Fibroblast of skin of left biceps (primary cell): ENCODE data around the gene SERHL2.
"Not testable (repeated sequence)": the region's sequence is repeated elsewhere in the genome, so short reads cannot be mapped to it uniquely, and the experiment has no call there.

ENCODE experiments used
- DNase-seq, 2 experiments: peaks; one replicate each; pipeline ENCODE4 v3.0.0-alpha.2; 2013; ENCODE audit warnings: low read depth in 2 of 2

SERHL2 gene

DNA sequence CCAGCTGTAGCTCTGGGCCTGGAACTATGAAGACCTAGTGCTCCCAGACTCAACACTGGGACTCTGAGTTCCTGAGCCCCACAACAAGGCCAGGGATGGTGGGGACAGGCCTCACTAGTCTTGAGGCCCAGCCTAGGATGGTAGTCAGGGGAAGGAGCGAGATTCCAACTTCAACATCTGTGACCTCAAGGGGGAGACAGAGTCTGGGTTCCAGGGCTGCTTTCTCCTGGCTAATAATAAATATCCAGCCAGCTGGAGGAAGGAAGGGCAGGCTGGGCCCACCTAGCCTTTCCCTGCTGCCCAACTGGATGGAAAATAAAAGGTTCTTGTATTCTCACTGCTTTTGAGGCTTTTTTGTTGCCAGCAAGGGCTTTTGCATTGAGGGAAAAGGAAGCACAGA is 20.3 kb downstream of the SERHL2 start:
- DNase-seq: not testable (repeated sequence)

DNA sequence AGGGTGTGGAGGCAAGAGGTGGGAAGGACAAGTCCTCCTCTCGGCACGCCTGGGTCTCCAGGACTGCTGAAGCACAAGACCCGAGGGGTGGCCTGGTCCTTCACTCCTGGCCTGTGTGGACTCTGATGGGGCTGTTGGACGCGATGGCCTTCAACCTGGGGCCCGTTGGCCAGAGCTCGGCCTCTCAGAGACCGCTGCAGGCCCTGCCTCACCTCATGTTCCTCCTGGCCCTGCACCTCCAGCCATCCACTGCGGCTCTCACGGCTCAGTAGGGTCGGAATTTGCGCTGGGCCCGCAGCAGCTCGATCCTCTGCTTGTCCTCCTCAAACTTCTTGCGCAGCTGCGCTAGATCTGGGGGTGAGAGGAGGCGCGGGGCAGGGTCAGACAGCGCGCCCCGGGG is 20.7 kb downstream of the SERHL2 start:
- not testable (repeated sequence) for DNase-seq

DNA sequence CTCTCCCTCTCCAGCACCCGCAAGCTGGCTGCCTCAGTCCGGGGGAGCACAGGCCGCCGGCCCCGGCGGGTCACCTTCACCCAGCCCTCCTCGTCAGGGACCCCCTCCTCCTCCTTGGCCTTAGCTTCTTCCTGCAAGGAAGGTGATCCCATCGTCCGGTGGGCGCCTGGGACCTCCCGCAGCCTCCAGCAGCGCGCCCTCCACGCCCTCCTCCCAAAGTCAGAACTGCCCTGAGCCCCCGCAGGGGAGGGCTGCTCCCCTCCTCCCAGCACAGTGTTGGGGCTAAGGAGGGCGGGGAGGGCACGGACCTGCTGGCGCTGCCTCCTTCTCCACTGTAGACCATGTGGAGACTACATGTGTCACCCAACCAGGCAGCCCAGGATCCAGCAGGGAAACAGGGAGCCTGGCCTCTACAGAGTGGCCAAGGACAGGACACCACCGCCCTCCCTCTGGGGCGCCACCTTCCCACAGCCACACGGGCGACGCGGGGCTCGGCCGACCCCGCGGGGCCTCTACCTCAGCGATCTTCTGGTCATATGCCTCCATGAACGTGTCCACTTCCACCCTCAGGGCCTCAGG is 22.3 kb downstream of the SERHL2 start:
- not testable (repeated sequence) for DNase-seq

DNA sequence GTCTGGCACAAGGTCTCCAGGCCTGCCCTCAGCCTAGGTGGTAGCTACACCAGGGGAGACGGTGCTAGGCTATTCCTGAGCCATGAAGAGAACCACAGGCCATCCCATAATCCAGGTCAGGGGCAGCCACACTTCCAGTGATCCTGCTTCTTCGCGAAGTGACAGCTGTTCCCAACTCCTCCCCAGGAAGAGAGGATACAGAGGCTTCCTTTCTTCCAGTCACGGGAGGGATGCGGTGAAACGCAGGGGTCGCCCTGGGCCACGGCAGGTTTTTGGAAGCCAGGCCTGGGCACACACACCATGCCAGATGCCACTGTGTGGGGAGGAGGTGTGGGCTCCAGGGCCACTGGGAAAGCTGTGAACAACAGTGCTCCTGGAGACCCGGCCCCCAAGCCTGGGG is 23.4 kb downstream of the SERHL2 start:
- DNase-seq: not testable (repeated sequence)

DNA sequence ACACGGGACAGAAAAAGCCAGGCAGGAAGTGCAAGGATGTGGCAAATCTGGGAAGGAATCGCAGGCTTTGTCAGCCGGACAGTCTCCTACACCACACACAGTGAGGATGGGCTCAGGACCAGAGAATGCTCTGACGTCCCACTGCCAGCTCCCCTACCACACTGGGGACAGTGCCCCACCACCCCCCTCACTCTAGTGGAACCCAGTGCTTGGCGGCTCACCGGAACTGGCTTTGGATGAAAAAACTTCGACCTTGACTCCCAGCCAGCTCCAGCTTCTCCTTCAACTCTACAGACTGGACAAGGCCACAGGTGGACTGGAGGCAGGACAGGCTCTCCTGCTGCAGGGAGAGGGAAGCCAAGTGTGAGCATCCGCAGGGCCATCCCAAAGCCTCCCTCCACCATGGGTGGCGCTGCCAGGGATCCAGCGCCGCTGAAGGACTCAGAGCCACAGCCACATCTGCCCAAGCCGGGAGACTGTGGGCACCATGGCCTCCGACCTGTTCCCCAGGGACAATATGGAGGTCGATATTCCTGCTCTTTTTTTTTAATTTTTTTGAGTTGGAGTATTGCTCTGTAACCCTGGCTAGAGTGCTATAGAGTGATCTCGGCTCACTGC is 24.0 kb downstream of the SERHL2 start:
- no peak for DNase-seq

DNA sequence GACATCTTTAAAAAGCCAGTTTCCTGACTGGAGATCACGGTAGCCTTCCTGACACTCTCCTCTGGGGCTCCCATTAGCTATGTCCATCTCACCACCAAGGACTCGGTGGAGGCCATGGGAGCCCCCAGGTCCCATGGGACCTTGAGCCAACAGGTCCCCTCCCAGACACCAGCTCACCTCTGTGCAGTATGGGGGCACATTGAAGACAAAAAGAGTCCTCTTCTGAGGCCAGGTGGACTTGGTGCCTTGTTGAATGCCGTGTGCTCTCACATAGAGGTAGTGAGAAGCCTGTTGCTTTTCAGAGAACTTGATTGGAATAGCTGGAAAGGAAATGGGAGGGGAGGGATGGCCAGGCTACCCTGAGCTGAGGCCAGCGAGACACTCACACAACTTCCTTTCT is 26.3 kb downstream of the SERHL2 start:
- DNase-seq: not testable (repeated sequence)

DNA sequence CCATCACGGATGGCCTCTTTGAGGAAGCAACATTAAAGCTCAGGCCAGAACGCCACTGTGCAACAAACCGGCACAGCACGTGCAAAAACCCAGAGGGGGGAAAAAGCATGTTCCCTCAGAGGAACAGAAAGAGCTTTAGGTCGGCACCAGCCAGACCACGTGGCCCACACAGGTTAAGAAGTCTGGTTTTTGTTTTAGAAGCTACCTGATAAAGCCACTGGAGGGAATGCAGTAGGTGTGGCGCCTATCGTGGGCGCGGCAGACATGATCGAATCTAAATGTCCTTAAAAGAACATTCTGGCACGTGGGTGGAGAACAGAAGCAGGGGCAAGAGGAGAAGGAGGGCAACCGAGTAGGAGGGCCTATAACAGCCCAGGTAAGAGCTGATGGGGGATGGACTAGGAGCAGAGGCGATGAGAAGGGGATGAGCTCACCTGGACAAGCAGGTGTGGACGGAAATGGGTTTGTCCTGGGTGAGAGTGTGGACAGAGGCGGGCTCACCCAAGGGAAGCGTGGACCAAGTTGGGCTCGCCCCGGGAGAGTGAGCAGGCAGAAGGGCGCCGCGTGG is 27.5 kb downstream of the SERHL2 start:
- DNase-seq: not testable (repeated sequence)

DNA sequence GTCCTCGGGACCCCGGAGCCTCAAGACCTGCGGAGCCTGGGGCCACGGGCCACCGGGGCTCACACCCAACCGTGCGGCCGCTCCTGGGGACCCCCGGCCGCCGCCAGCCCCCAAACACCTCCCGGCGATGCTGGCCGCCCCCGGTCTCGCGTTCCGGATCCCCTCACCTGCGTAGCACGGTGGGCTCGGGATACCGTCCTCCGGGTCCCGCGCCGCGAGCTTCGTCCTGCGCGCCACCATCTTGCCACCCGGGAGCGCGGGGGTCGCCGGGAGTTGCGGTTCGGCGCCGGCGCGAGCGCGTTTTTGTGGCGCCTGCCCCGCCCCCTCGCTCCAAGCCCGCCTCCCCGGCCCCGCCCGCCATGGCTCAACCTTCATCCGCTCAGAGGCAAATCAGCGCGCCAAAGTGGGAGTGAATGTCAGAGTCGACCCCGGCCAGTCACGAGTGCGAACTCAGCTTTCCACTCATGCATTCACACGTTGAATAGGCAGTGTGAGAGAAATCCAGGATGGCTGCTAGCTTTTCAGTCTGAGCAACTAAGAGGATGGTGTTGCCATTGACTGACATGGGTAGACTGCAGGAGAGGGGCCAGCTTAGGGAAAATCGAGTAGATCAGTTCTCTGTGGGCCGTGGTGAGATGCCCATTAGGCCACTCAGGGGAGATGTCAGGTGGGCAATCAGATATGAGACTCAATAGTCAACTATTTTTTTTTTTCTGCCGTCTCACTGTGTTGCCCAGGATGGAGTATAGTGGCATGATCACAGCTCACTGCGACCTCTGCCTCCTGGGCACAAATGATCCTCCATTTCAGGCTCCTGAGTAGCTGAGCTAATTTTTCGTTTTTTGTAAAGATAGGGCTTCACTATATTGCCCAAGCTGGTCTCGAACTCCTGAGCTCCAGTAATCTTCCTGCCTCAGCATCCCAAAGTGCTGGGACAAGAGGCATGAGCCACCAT is 28.3 kb downstream of the SERHL2 start:
- peak; percentile 13 to 15 for DNase-seq

DNA sequence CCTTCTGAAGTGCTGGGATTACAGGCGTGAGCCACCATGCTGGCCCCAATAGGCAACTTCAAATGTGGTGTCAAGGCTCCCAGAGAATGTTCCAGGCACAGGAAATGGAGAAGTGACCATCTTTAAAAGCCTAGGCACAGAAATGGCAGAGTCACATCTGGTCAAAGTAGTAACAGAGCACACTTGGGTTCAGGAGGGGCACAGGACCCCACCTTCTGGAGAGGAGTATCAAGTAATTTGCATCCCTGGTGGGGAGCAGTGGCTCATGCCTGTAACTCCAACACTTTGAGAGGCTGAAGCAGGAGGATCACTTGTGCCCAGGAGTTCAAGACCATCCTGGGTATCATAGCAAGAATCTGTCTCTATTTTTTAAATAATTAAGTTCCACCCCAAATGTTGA is 29.2 kb downstream of the SERHL2 start:
- no peak for DNase-seq

DNA sequence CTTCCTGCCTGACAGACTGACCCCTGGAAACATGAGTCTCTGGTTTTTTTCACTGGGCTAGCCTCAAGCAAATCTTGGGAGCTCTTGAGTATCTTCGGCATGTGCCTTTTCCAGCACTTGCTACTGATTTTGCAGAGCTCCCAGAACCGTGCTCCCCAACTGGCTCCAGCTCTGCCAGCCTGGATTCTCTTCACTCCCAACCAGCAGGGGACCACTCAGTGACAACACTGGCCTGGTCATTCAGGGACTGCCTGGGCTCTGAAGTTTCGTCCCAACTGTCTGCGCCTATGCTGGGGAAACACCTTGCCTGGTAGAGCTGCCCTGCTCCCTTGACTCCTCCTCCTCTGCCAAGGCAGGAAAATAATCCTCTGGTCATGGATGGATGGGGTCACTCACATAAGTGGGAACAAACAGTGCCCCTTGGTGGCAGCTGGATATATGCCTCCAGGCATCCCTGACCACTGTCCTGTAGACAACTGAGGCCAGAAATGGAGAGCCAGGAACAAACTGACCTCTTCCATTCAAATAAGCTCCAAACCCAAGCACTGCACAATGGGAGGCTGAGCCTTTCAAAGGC is 30.7 kb downstream of the SERHL2 start:
- DNase-seq: no peak

DNA sequence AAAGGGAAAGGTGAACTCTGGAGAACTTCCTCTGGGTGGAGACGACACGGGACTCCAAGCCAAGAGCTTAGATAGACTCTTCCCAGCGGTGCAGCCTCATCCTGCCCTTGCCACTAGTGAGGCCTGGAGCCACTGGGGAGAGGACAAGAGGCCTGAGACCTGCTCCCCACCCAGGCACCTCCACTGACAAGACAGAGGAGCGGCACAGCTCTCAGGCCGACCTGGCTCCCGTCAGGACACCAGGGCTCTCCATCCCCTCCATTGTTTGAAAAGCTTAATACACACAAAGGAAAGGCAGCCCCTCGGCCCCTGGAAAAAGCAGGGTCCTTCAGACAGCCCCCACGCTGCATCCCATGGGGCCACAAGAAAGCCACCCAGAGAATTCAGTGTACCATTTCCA is 31.3 kb downstream of the SERHL2 start:
- no peak for DNase-seq

DNA sequence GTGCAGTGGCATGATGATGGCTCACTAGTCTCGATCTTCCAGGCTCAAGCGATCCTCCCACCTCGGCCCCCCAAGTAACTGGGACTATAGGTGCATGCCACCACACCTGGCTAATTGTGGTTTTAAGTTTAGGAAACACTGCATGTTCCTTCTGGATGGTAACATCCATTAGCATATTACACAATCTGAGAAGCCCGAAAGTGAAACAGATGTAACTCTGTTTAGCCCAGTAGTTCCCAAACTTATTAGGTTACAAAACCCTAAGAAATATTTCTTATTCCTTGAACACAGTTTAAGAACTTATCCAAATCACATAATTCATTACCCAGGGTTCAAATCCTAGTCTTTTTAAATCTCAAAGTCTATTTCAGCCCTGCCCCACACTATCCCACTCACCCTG is 32.6 kb downstream of the SERHL2 start:
- no peak for DNase-seq

DNA sequence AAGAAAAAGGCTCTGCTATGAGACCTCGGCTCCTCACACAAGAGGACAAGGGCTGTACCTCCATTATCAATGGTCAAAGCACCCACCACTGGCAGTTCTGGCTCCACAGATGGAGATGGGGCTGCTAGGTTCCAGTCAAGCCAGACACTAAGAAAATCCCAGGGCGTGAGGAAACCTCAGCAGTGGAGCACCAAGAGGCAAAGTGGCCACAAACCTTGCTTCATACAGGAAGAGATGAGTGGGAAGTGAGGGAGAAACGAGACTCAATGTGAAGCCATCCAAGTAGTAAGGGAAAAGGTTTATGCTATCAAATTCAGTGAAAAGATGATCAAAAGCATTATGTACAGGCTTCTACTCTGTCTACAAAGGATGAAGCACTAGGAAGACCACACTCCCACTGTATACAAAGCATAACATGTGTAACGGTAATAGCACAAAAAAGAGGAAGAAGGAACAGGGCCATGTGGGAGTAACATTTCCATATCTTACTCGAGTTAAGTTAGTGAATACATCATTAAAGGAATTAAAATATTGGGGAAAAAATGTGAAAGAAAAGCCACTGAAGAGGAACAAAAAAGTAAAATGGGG is 33.9 kb downstream of the SERHL2 start:
- DNase-seq: no peak

DNA sequence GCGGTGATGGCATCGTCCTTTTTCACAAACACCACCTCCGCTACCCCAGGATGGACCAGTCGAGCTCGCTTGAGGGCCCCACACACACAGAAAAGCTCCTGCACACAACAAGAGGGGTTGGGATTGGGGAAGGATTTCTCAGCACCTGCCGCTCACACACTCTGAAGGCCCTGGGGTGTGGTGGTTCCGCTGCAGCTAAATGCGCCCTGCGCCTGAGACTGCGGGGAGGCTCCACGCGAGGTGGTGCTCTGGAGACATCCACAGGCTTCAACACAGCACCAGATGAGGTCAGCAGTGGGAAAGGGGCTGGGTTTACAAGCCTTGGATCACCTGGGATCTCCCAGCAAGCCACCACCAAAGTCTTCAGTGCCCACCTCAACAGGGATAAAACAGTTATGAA is 38.2 kb downstream of the SERHL2 start:
- no peak for DNase-seq

DNA sequence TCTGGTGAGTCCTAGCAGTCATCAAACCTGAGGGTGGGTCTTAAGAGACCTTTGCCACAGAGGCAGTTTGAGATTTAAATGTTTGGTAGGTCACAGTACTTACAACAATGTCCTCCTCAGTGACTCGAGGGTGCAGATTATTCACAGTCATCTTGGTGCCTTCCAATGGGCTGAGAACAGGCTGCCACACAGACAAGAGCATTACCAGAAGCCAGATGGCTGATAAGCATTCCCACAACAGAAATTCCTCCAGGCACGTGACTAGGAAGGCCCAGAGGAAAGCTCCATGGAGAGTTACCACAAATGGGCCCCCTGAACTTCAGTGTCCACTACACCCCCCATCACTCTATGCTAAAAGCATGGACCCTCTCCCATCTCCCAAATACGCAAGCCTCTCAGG is 41.7 kb downstream of the SERHL2 start:
- no peak for DNase-seq

DNA sequence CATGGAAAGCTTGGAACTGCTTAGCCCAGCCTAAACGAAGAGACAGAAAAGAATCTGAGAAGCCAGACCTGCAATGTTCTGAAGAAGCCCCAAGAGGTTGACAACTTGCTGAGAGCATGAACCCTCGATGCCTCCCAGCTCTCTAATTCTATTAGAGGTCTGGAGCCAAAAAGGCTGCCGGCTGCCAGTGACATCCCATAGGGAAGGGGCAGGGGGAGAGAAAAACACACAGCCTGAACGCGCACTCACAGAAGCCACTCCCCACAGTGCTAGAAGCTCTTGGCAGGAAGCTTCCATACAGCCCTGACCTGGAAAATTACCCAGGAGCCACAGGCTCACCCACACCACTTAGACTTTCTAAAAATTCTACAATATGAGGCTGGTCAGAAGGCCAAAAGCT is 42.6 kb downstream of the SERHL2 start:
- no peak for DNase-seq

DNA sequence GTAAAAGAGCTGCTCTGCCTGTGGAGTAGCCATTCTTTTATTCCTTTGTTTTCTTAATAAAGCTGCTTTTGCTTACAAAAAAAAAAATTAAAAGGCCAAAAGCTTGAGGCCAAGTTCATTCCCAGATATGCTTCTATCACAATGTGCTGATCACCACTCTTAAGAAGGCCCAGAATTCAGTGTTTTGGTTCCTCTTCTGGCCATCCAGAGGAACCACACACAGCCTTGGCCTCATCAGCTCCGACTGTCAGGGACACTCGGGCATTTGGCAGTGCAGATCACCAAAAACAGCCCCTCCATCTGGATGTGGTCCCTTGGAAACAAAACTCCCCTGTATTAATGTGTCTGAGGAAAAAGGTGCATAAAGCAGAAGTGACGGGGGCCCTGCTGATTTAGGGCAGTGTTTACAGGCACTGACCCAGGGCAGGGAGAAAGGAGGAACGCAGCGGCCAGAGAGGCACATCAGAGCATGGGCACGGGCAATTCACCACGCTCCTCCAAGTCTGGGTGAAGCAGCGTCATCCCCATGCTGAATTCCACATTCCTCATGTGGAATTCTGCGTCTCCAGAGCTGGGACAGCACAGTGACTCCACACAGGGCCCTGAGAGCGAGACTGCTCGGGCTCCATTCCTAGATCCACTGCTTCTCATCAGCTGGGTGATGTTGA is 43.2 kb downstream of the SERHL2 start:
- DNase-seq: no peak

DNA sequence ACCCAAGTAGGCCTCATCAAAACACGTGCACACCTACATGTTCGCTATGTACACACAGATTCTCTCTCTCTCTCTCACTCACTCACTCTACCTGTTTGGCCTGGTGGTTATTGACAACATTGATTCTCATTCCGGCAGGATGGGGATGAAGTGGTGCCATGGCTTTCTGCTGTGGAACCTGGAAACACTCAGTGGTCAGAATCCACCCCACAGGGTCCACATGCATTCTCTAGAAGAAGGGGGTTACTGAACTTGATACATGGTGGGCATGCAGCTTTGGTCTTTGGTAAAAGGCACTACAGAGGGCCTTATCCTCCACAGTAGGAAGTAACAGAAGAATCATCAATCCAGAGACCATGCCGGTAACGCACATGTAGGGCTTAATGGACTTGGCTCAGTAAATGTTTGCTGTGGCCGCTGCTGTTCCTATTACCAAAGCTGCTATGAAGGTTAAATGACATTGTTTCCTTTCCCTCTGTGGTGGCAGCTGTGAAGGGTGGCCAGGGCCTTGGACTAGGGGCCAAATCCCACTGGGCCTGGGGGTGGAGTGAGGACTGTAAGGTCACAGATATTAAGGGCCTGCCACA is 48.2 kb downstream of the SERHL2 start:
- DNase-seq: no peak

DNA sequence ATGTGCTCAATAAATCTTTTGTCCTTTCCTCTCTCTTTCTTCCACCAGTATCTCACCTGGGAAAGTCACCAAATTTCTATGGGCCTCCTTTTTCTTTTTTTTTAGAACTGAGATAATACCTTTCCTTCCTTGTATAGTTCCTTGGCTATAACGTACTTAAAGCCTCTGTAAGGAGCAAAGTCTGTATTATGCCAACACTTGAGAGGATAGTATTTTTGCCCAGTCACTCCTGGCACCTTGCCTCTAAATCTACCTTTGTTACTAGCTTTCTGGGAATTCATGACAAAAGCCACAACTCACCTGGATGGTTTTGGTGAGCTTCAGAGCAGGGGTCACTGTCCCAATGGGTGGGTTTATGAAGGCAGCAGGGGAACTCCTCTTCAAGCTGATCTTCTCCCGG is 48.7 kb downstream of the SERHL2 start:
- DNase-seq: no peak

DNA sequence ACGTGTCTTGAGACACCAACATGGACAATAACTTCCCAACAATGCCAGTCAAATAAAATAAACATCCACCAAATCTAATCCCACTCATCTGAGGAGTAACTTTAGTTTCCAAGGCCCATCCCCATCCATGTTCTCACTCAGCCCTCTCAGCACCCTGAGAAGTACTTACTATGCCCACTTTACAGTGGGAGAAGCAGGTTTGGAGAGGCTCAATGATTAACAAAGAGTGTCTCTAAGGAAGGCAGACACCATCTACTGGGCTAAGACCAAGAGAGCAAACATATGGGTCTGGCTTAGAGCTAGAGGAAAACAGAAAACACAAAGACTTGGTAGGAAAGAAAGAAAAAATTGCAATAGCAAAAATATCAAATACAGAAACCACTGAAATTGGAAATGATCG is 49.7 kb downstream of the SERHL2 start:
- DNase-seq: no peak

DNA sequence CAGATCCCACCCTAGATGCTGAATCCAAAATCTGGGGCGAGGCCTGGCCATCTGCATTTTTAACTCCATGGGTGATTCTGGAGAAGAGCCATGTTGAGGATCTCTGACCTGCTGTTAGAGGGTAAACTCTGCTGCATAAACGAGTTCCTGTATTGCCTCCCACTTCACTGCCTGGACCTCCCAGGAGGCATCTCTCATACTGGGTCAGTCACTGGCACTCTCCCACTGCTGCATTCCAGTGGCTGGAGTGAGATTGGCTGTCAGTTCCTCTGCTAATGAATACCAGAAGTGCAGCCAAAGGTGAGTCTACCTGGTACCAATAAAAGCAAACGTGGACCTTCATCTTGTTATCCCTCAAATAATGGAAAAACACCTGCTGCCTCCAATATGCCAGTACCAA is 50.6 kb downstream of the SERHL2 start:
- no peak for DNase-seq
